ENCODE data around the gene PAXX.

PAXX gene

DNA sequence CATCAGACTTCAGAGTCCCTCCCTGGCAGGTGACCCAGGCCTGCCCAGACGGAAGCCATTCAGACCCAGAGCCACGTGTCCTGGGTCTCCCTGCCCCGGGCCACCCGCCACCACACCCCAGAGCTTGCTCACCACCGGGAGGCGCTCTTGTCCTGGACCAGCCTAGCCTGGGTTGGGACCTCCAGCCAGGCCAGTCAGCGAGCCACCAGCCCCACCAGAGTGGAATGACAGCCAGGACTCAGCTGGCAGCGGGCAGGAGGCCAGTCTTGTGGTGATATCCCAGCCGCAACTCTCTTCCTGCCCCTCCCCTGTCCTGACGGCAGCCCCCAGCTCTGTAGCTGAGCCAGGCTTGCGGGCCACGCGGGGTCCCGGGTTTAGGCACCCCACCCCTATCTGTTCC is 16.6 kb upstream of the PAXX start:
- Histone ChIP-seq H3K27me3 (no peaks in the 10 kb centered on the region), H4K20me1 (no peaks in the 10 kb centered on the region; a peak in 2 of 22 replicates), H3K4me1 (peaks cover 36 to 62% (median 47%) of the 10 kb centered on the region in 10 experiments), H3K9ac (peak overlapping the region in 10 of 11 experiments; percentile 2 to 46 (median 22); a peak in 10 of 22 replicates), H3K4me3 (0 out of 20 replicates have a peak overlapping the region, but pooled peaks of 1 of the 10 experiments have one; percentile 8), H3K9me3 (replicated peaks in 1 of 11) (no peaks in the 10 kb centered on the region), H3K27ac (peak overlapping the region in 5 of 11 experiments; percentile 13 to 42 (median 32); a peak in 7 of 22 replicates), H3K36me3 (no peaks in the 10 kb centered on the region), H3K4me2 (peak overlapping the region; percentile 68 to 92 (median 77))
- no peak for TF ChIP-seq Cebpa-rat (IDR thresholded peaks at IDR 0.05)

DNA sequence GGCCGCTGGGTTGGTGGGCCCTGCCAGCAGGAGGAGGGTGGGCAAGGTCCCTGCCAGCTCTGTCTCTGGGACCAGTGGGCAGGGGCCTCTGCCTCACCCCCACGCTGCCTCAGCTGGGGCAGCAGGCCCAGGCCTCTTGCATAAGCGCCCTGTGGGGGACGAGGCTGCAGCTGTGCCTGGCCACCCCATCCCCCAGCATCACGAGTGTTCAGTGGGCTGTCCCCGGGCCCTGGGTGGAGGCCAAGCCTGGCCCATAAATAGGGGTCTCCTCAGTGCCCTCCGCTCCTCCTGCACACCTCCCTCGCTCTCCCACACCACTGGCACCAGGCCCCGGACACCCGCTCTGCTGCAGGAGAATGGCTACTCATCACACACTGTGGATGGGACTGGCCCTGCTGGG is 15.0 kb upstream of the PAXX start, which contains the start of gene PTGDS:
Gene PTGDS, plus strand, starts transcription at position 282 of the 400 bp plus-strand sequence. Its CDS starts 75 bp downstream, at position 357.
- Histone ChIP-seq H3K9ac (0 out of 22 replicates have a peak within 1 kb of the TSS, but pooled peaks of 1 of the 11 experiments have one; percentile 37), H3K36me3 (no peaks in the 10 kb centered on the region), H3K4me3 (no peak within 1 kb of the TSS), H3K9me3 (replicated peaks in 1 of 11) (no peaks in the 10 kb centered on the region), H4K20me1 (no peaks in the 10 kb centered on the region; a peak in 2 of 22 replicates), H3K4me1 (peaks cover 28 to 58% (median 39%) of the 10 kb centered on the region in 10 experiments), H3K4me2 (peak within 1 kb of the TSS; percentile 68 to 92 (median 77); a peak in 19 of 22 replicates), H3K27ac (peak within 1 kb of the TSS in 1 of 11 experiments; percentile 24; a peak in 1 of 22 replicates), H3K27me3 (peaks cover 0 to 3% (median under 1%) of the 10 kb centered on the region in 11 experiments; a peak in 7 of 22 replicates)
- no peak for TF ChIP-seq Cebpa-rat (IDR thresholded peaks at IDR 0.05)

GRCh38 chr9:136977649-136978072 is 14.6 kb upstream of the PAXX start:
- Histone ChIP-seq H3K4me1 (peaks cover 28 to 58% (median 39%) of the 10 kb centered on the region in 10 experiments), H3K27me3 (peaks cover 0 to 8% (median 5%) of the 10 kb centered on the region in 11 experiments; a peak in 10 of 22 replicates), H3K36me3 (no peaks in the 10 kb centered on the region), H3K9ac (no peak overlapping the region), H3K9me3 (replicated peaks in 1 of 11) (no peaks in the 10 kb centered on the region), H3K4me2 (peak overlapping the region in 4 of 11 experiments; percentile 9 to 35 (median 26); a peak in 4 of 22 replicates), H4K20me1 (no peaks in the 10 kb centered on the region; a peak in 3 of 22 replicates), H3K27ac (no peak overlapping the region), H3K4me3 (no peak overlapping the region)
- TF ChIP-seq Cebpa-rat (IDR thresholded peaks at IDR 0.05), result no peak

DNA sequence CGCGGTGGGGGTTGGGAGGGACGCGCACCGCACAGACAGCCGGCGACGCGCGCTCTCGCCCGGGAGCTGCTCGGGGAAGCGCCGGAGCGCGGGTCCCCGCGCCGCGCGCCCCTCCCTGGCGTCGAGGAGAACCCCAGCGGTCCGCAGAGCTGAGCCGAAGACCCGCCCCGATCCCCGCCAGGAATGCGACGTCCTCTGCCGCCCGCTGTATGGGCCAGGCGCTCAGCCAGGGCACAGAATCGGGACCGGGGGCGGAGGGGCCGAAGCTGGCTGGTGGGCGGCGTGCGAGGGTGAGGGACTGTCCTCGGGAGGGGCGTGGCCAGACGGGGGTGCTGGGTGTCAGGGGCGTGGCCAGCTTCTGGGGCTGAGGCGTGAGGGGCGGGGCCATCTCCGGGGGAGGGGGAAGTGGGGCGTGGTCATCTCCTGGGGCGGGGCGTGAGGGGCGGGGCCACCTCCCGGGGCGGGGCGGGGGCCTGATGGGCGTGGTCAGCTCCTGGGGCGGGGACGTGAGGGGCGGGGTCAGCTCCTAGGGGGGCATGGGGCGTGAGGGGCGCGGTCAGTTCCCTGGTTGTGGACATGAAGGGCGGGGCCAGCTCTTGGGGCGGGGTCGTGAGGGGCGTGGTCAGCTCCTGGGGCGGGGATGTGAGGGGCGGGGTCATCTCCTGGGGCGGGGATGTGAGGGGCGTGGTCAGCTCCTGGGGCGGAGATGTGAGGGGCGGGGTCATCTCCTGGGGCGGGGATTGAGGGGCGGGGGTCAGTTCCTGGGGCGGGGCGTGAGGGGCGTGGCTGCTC is 14.0 kb upstream of the PAXX start:
- H3K4me3 ChIP-seq, result no peak overlapping the region
- H3K4me1 ChIP-seq, result peaks cover 28 to 58% (median 40%) of the 10 kb centered on the region in 10 experiments
- H4K20me1 ChIP-seq, result no peaks in the 10 kb centered on the region; a peak in 3 of 22 replicates
- peaks cover 1 to 14% (median 10%) of the 10 kb centered on the region in 11 experiments; a peak in 21 of 22 replicates for H3K27me3 ChIP-seq
- no peak overlapping the region for H3K4me2 ChIP-seq
- no peaks in the 10 kb centered on the region for H3K9me3 ChIP-seq (replicated peaks in 1 of 11)
- H3K9ac ChIP-seq, result no peak overlapping the region
- H3K36me3 ChIP-seq, result no peaks in the 10 kb centered on the region
- no peak for TF ChIP-seq Cebpa-rat (IDR thresholded peaks at IDR 0.05)
- no peak overlapping the region for H3K27ac ChIP-seq

DNA sequence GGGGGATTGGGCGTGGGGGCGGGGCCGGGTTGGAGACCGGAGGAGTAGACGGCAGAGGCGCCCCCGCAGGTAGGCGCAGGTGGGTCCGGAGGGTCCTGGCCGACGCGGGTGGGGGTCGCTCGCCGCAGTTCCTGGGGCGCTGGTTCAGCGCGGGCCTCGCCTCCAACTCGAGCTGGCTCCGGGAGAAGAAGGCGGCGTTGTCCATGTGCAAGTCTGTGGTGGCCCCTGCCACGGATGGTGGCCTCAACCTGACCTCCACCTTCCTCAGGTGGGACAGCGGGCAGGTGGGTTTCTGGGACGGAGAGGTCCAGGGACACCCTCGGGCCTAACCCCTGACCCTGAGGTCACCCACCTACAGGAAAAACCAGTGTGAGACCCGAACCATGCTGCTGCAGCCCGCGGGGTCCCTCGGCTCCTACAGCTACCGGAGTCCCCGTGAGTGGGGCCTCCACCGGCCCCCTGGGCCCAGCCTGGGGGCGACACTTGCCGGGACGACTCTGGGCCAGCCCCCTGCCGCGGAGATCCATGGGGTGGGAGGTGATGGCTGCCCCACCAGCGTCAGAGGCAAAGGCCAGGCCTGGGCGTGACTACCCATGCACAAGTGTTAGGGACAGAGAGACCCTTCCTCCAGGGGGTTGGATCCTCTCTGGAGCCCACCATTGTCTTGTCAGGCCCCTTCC is 13.2 kb upstream of the PAXX start:
- Histone ChIP-seq H3K36me3 (no peaks in the 10 kb centered on the region), H3K27me3 (peaks cover 9 to 21% (median 18%) of the 10 kb centered on the region in 11 experiments), H3K4me1 (peaks cover 28 to 51% (median 45%) of the 10 kb centered on the region in 10 experiments), H3K9me3 (replicated peaks in 1 of 11) (no peaks in the 10 kb centered on the region), H3K9ac (0 out of 22 replicates have a peak overlapping the region, but pooled peaks of 1 of the 11 experiments have one; percentile 13), H3K4me2 (peak overlapping the region in 9 of 11 experiments; percentile 18 to 54 (median 35); a peak in 15 of 22 replicates), H3K4me3 (no peak overlapping the region), H4K20me1 (no peaks in the 10 kb centered on the region; a peak in 3 of 22 replicates), H3K27ac (no peak overlapping the region)
- no peak for TF ChIP-seq Cebpa-rat (IDR thresholded peaks at IDR 0.05)

GRCh38 chr9:136979769-136980587 is 12.2 kb upstream of the PAXX start:
- Histone ChIP-seq H3K27me3 (peaks cover 18 to 31% (median 28%) of the 10 kb centered on the region in 11 experiments), H3K4me3 (no peak overlapping the region), H3K36me3 (no peaks in the 10 kb centered on the region), H3K9me3 (replicated peaks in 1 of 11) (no peaks in the 10 kb centered on the region), H3K9ac (0 out of 22 replicates have a peak overlapping the region, but pooled peaks of 1 of the 11 experiments have one; percentile 13), H3K27ac (no peak overlapping the region), H3K4me2 (peak overlapping the region in 9 of 11 experiments; percentile 18 to 54 (median 35); a peak in 15 of 22 replicates), H4K20me1 (no peaks in the 10 kb centered on the region; a peak in 3 of 22 replicates), H3K4me1 (peaks cover 22 to 46% (median 39%) of the 10 kb centered on the region in 10 experiments)
- TF ChIP-seq Cebpa-rat (IDR thresholded peaks at IDR 0.05), result no peak

- no peaks in the 10 kb centered on the region; a peak in 1 of 22 replicates for H4K20me1 ChIP-seq
- H3K9me3 ChIP-seq (replicated peaks in 1 of 11), result no peaks in the 10 kb centered on the region
- no peak overlapping the region for H3K27ac ChIP-seq
- H3K9ac ChIP-seq, result no peak overlapping the region
- H3K27me3 ChIP-seq, result peaks cover 27 to 40% (median 37%) of the 10 kb centered on the region in 11 experiments
- H3K4me3 ChIP-seq, result no peak overlapping the region
- peaks cover 13 to 37% (median 30%) of the 10 kb centered on the region in 10 experiments for H3K4me1 ChIP-seq
- H3K36me3 ChIP-seq, result no peaks in the 10 kb centered on the region
- no peak overlapping the region for H3K4me2 ChIP-seq
- no peak for TF ChIP-seq Cebpa-rat (IDR thresholded peaks at IDR 0.05)
Observed at GRCh38 chr9:136980669-136981478, 11.3 kb upstream of the PAXX start.

Measured in BLaER1 treated with 17β-estradiol and CSF1 and Interleukin-3, amounts not matched to agents 10 nM and 100 nM (cell line).